Fibroblast of the aortic adventitia (primary cell): ENCODE results near the gene HSPBP1. TPM values are rescaled to one million over a fixed set of nuclear protein-coding genes. Genes with fewer than 3 reads are reported as not detected.

Experiments
- DNase-seq: peaks from one replicate; pipeline ENCODE4 v3.0.0-alpha.2; 2010; ENCODE audit warnings: low read depth
- H3K4me3 ChIP-seq: 2 replicates; pipeline ENCODE4 v1.5.1; 2011; ENCODE audit warnings: low read depth, mild to moderate bottlenecking, control low read depth, low read length, moderate library complexity
- total RNA-seq: library from RNA; depleted of rRNA; stranded (reverse); fragments of >200 nt; gene quantifications from 2 replicates; pipeline ENCODE4 v1.2.3, GENCODE V29; 2012; ENCODE audit warnings: low replicate concordance
- TF ChIP-seq, protein P1 (sequence below): IDR thresholded peaks from 2 replicates; pipeline ENCODE4 v1.5.1; 2011; ENCODE audit warnings: mild to moderate bottlenecking, low read length, control low read depth, inconsistent platforms; ENCODE audit not compliant: insufficient read depth

Gene HSPBP1
- total RNA-seq, 1 donor: 29.1 TPM

DNA sequence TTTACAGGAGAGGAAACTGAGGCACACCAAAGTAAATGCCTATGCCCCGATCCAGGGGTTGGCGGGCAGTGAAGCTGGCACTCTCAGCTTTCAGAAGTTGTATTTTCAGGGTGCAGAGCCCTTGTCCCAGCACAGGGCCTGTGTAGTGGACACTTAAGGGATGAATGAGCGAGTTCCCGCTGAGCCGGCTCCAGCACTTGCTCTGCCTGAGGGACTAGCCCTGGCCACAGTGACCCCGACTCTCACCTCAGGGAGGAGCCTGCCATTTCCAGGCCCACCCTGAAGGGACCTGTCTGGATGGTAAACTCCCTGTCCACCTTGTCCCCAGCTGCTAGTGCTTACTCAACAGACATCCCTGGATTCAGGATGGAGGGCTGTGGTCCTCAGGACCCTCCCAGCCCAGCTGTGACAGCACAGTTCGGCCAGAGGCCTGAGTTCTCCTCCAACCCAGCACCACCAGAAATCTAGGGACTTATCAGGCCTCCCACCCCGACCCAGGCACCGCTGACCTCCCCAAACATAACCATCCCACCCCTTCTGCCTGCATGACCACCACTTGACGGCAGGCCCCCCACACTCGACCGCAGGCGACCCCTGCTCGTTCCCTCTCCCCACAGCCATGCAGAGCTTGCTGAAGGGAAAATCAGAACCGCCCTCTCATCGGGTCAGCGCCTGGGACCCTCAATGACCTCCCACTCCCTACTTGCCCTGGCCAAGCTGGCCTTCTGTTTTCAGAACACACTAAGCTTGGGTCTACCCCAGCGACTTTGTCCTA, 29.5 kb downstream of the HSPBP1 start:
- DNase-seq: no peak
- no peak overlapping the region for H3K4me3 ChIP-seq
- TF ChIP-seq, protein P1, sequence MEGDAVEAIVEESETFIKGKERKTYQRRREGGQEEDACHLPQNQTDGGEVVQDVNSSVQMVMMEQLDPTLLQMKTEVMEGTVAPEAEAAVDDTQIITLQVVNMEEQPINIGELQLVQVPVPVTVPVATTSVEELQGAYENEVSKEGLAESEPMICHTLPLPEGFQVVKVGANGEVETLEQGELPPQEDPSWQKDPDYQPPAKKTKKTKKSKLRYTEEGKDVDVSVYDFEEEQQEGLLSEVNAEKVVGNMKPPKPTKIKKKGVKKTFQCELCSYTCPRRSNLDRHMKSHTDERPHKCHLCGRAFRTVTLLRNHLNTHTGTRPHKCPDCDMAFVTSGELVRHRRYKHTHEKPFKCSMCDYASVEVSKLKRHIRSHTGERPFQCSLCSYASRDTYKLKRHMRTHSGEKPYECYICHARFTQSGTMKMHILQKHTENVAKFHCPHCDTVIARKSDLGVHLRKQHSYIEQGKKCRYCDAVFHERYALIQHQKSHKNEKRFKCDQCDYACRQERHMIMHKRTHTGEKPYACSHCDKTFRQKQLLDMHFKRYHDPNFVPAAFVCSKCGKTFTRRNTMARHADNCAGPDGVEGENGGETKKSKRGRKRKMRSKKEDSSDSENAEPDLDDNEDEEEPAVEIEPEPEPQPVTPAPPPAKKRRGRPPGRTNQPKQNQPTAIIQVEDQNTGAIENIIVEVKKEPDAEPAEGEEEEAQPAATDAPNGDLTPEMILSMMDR: no peak

DNA sequence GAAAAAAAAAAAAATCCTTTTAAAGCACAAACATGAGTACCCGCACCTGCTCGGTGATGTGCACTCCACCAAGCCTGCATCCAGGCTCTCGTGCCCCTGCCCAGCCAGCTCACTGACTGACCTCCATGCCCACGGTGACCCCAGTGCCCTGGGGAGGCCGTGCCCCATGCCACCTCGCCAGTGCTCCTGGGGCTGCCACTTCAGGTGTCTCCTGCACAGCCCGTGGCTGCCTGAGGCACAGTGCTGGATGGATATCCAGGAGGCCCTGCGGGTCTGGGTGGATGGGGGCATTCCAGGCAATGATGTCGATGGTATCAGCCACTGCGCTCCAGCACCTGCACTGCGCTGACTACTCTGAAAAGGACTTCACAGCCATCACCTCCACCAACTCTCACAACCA, 30.1 kb downstream of the HSPBP1 start:
- no peak overlapping the region for H3K4me3 ChIP-seq
- TF ChIP-seq, protein P1: no peak
- no peak for DNase-seq

GRCh38 chr19:55248704-55249103, 31.2 kb downstream of the HSPBP1 start:
- no peak overlapping the region for H3K4me3 ChIP-seq
- TF ChIP-seq, protein P1: no peak

GRCh38 chr19:55248166-55248675, 31.7 kb downstream of the HSPBP1 start:
- DNase-seq: no peak
- TF ChIP-seq, protein P1: no peak
- no peak overlapping the region for H3K4me3 ChIP-seq

More at GRCh38 chr19:55248704-55249103, 31.2 kb downstream of the HSPBP1 start:
- no peak for DNase-seq

- no peak overlapping the region for H3K4me3 ChIP-seq
- peak; percentile 11 for DNase-seq
- TF ChIP-seq, protein P1: no peak
These were observed 32.2 kb downstream of the HSPBP1 start for GRCh38 chr19:55247621-55248099.

- no peak overlapping the region for H3K4me3 ChIP-seq
- TF ChIP-seq, protein P1: no peak
- no peak for DNase-seq
These were observed 33.2 kb downstream of the HSPBP1 start for GRCh38 chr19:55246462-55247451.
